GM13976 (cell line): ENCODE data around the gene SGSM2.

Source experiments
- DNase-seq: peaks from one replicate; pipeline ENCODE4 v3.0.0; 2012; ENCODE audit warnings: low spot score
- in situ Hi-C: fragments of 300-500 bp; cut with MboI; formaldehyde crosslinking; loops from one replicate; pipeline ENCODE4 v1.12.0; 2022; ENCODE audit warnings: low sequenced_read_pairs, mixed read lengths, inconsistent platforms; ENCODE audit not compliant: unreplicated experiment
- TF ChIP-seq, protein P1 (sequence below): IDR thresholded peaks from 2 replicates; pipeline ENCODE4 v1.5.1; 2012; ENCODE audit warnings: borderline replicate concordance, mild to moderate bottlenecking; ENCODE audit not compliant: insufficient read depth; ENCODE audit errors: extremely low read depth, missing control alignments, control extremely low read depth

Gene SGSM2

DNA sequence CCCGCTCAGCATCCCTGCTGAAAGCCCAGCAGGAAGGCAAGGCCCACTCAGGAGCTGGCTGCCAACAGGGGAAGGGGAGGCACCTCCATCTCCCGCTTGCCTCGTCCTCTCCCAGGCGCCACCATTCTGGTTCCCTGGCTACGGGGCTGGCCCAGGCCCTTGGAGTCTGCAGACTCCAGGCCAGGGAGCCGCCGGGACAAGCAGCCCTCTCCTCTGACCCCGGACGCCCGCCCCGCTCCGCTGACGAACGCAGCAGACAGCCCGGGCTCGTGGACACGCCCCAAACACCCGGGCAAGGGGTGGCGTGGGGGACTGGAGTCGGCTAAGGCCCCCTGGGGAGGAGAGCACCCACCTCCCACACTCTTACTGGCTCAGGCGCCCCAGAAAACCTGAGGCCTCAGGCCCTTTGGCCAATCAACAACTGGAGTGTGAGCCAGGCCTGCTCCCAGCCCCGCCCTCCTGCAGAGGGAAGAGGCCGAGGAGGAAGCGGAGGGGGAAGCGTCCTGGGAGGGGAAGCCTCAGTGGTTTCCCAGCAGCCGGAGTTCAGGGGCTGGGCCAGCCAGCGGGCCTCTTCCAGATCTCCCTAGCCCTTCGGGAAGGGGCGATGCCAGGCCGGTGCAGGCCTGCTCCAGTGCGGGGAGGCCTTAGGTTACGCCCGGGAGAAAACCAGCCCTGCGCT, 59.4 kb downstream of the SGSM2 start:
- DNase-seq = peak; percentile 77
- TF ChIP-seq, protein P1, sequence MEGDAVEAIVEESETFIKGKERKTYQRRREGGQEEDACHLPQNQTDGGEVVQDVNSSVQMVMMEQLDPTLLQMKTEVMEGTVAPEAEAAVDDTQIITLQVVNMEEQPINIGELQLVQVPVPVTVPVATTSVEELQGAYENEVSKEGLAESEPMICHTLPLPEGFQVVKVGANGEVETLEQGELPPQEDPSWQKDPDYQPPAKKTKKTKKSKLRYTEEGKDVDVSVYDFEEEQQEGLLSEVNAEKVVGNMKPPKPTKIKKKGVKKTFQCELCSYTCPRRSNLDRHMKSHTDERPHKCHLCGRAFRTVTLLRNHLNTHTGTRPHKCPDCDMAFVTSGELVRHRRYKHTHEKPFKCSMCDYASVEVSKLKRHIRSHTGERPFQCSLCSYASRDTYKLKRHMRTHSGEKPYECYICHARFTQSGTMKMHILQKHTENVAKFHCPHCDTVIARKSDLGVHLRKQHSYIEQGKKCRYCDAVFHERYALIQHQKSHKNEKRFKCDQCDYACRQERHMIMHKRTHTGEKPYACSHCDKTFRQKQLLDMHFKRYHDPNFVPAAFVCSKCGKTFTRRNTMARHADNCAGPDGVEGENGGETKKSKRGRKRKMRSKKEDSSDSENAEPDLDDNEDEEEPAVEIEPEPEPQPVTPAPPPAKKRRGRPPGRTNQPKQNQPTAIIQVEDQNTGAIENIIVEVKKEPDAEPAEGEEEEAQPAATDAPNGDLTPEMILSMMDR = no peak
- in situ Hi-C loops = no loop called here

DNA sequence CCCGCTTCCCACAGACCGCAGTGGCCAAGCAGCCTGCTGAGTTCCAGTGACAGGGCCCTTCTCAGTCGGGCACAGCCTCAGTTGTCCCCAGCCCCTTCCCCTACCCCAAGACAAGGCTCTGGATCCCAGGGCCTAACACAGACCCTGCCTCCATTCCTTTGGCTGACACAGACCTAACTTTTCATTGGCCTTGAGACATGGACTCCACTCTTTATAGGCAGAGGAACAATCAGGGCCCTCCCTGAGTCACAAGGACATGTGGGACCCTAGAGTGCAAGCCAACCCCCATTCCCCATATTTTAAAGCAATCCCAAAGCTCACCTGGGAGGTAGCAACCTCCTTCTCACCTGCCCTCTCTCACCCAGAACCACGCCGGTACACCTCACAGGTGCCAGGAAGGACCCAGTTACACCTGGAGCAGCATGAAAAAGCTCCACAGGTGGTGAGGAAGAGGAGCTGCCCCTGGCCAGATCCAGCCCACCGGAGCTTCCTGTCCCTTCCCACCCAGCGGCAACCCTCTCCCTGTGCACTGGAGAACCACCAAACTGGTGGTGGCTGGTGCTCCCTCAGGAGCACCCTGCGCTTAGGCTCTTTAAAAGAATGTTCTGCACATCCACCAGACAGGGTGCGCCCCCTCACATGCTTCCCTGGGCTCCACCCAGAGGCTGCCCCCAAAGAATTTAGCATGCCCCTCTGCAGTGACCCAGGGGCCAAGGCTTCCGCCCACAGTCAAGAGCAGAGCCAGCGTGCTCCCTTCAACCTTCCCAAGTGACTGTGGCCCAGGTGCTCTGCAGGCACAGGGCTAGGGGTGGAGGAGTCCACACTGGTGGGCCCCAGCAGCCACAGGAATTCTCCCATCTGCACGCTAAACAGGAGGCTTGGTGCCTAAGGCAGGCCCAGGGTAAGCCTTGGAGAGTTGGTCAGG, 60.2 kb downstream of the SGSM2 start:
- in situ Hi-C loops = no loop called here
- TF ChIP-seq, protein P1 = no peak
- no peak for DNase-seq

DNA sequence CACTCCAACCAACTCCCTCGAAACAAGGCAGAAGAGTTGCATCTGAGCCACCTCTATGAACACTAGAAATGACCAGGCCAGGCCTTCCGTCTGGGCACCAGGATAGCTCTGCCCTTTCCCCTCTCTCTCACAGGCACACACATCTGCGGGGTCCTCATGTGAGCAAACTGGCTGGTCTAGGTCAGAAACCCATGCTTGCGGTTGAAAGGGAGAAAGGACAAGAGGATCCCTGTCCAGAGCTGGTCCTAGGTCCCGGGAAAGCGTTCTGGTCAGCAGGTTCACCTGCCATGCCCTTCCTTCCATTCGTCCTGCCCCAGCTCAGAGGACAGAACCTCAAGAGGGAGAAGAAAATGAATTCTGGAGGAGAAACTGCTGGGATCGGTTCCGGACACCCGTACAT, 60.9 kb downstream of the SGSM2 start:
- DNase-seq = no peak
- in situ Hi-C loops = no loop called here
- TF ChIP-seq, protein P1 = no peak

DNA sequence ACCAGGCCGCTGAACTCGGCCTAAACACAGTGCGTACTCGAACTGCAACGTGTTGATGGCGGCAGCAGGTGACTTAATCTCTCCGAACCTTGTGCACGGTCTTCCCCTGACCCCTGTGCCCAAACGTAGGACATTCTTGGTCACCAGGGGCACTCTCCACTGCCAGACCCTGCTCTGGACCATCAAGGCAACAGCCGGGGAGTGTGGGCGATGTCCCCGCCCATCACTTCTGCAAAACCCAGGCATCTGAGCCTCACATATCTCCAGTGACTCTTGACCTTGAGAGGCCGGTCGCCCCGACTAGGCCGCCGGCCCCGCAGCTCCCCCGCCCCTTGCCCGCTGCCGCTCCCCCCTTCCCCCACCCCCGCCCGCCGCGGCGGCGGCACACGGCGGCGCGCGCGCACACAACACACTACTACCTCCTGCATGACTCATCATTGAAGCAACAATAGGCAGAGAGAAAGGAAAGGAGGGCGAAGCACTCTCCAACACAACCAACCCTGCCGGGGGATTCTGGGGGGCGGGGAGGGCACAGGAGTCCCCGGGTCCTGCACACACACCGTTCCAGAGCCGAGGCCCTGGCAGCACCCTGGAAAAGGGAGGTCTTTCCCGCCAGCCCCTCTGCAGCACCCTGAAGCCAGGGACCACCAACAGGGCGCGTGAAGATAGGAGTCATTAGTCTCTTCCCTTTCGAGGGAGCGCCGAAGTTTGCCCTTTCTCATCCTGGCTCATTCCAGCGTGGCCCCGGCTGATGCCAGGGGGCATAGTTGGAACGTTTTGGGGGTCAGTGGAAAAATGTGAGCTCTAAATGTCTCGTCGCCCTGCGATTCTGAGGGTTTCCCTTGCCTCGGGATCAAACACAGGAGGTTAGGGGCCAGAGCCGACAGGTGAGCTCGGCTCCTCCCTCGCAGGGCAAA, 61.6 kb downstream of the SGSM2 start:
- in situ Hi-C loops = no loop called here
- TF ChIP-seq, protein P1 = no peak
- DNase-seq = no peak

DNA sequence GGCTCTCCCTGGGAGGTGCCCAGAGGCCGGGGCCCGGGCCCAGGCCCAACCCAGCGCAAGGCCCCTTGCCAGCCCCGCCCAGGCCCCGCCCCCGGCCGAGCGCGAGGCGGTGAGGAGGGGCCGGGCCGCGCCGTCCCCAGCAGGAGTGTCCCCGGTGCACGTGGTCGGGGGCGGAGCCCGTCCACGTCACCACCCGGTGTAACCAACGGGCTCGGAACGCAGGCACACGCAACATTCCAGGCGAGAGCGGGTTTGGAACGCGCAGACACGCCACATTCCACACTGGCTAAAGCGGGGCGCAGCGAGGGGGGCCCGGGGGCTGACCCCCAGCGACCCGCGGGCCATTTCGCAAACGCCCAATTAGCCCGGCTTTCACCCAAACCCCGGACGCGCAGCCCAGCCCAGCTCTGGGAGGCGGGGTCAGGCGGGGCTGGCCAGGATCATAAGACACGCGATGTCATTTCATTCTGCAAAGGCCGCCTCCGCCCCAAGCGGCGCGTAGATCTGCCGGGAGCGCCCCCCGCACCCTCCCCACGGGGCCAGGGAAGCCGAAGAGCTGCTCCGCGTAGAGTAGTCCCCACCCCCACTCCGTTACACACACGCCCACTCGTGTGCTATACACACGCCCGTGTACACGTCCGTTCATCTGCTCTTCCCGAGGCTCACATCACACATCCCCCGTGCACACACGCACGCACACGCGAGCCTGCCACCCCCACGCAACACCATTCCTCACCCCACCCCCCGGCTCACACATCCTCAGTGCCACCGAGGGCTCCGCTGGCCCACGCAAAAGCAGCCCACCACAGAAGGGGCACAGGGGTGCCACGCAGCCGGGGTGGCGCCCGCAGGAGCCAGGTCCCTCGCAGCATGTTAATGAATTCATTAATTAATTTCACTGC, 62.5 kb downstream of the SGSM2 start:
- in situ Hi-C loops = no loop called here
- TF ChIP-seq, protein P1 = peak; percentile 35
- DNase-seq = peak; percentile 94

DNA sequence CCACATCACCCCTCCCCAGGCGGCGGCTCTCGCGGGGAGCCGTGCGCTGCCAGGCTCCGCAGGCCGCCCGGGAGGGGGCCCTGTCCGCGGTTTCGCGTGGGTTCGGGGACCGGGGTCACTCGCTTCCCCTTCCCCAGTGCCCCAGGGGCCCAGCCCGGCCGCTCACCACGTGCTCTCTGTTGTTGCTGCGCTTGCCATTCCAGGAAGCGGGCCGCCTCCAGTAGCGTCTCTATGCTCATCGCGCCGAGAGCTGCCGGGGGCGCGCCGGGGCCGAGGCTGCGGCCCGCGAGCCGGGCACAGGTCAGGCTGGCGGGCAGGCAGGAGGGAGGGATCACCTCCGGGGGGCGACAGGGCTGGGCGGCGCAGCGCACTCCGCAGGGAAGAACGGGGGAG, 63.2 kb downstream of the SGSM2 start:
- in situ Hi-C loops = no loop called here
- DNase-seq = peak; percentile 59
- TF ChIP-seq, protein P1 = no peak
